Measurements from ENCODE around the gene SBSN. TPM values are rescaled to one million over a fixed set of nuclear protein-coding genes. Genes with fewer than 3 reads are reported as not detected.

The SBSN gene
- total and polyA plus RNA-seq, 9 of the 15 experiments (the other 6 are each of a cell fraction or from before 2014, with no cell fraction given) = 0.05 TPM; not detected in 8

DNA sequence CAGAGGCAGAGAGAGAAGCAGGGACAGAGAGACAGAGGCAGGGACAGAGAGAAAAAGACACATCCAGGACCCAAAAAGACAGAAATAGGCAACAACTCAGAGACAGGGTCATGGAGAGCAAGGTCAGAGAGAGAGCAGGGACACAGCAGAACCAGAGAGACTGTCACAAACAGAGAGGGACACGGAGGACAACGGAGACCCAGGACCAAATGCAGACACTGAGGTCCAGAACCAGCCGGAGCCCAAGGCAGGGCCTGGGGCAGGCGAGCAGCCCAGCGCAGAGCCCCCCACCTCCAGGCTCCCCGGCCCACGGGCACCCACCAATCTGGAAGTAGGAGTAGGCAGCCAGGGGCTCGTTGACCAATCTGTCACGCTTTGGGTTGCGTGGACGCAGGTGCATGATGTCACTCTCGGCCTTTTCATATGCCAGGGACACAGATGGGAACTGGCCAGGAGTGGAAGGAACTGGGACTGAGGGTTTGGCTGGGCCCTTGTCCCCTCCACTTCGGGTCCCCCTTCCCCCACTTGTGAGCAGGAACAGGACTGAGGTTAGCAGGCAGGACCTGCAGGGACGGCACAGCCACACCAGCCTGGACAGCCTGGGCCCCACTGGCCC lies 25.4 kb upstream of the SBSN start:
- Histone ChIP-seq H3K27me3 (ENCODE audit: control insufficient read depth in 2 of 2, insufficient read depth in 2 of 2, low read length in 2 of 2) (peaks cover 0 to 12% of the 10 kb centered on the region in 2 experiments; a peak in 3 of 5 replicates), H3K27ac (ENCODE audit: extremely low read depth, low read depth, low read length) (no peak overlapping the region), H3K9ac (ENCODE audit: insufficient read depth in 1 of 2, low read depth in 2 of 2, low read length in 2 of 2) (0 out of 4 replicates have a peak overlapping the region, but pooled peaks of 1 of the 2 experiments have one; percentile 5), H2AFZ (ENCODE audit: low read depth, low read length) (no peak overlapping the region), H3K4me2 (ENCODE audit: insufficient read depth, low read length) (no peak overlapping the region), H3K4me3 (no peak overlapping the region), H3K79me2 (ENCODE audit: control insufficient read depth, insufficient read depth, low read length) (no peaks in the 10 kb centered on the region), H3K9me3 (replicated peaks; ENCODE audit: control insufficient read depth, insufficient read depth, low read depth, low read length) (no peaks in the 10 kb centered on the region; the same call in 1 of the 2 replicates), H3K9me1 (ENCODE audit: control insufficient read depth, insufficient read depth, low read length) (peaks cover 6% of the 10 kb centered on the region), H4K20me1 (replicated peaks; ENCODE audit: control insufficient read depth, insufficient read depth, low read length) (peaks cover 13% of the 10 kb centered on the region), H3K36me3 (ENCODE audit: control insufficient read depth, insufficient read depth, low read length) (peaks cover 12% of the 10 kb centered on the region; the same call in 2 of the 3 replicates), H3K4me1 (replicated peaks in 1 of 2; ENCODE audit: control insufficient read depth in 2 of 2, insufficient read depth in 2 of 2, low read length in 2 of 2) (peaks cover 4 to 48% of the 10 kb centered on the region in 2 experiments; a peak in 3 of 5 replicates)
- ATAC-seq = no peak
- intact Hi-C loops (cut with micrococcal nuclease) = no loop called here
- CTCF ChIA-PET (ENCODE audit: low intra/inter-chr PET ratio) = no interaction called here
- POLR2A ChIA-PET = interaction anchor here (0.6 to 0.7 kb wide), 2 partner anchors 213 to 224 kb away, joined by 3 read pairs; no protein-coding TSS in a partner anchor
- BruUV-seq (replicated peaks) = no TSS peak
- WGBS (ENCODE audit: insufficient coverage, low coverage, missing lambda C conversion rate) = 24% methylated on average over 14 of the region's 14 CpGs
- in situ Hi-C loops (cut with MboI) = no loop called here
- no peak for DNase-seq (ENCODE audit: extremely low read depth in 1 of 4, low spot score in 3 of 4)
- FAIRE-seq = no peak
- TF ChIP-seq ESRRA (IDR thresholded peaks at IDR 0.05; ENCODE audit: borderline replicate concordance, low read depth) (peak; percentile 62), SRF (CRISPR knock-in tag; IDR thresholded peaks at IDR 0.05) (no peak)

DNA sequence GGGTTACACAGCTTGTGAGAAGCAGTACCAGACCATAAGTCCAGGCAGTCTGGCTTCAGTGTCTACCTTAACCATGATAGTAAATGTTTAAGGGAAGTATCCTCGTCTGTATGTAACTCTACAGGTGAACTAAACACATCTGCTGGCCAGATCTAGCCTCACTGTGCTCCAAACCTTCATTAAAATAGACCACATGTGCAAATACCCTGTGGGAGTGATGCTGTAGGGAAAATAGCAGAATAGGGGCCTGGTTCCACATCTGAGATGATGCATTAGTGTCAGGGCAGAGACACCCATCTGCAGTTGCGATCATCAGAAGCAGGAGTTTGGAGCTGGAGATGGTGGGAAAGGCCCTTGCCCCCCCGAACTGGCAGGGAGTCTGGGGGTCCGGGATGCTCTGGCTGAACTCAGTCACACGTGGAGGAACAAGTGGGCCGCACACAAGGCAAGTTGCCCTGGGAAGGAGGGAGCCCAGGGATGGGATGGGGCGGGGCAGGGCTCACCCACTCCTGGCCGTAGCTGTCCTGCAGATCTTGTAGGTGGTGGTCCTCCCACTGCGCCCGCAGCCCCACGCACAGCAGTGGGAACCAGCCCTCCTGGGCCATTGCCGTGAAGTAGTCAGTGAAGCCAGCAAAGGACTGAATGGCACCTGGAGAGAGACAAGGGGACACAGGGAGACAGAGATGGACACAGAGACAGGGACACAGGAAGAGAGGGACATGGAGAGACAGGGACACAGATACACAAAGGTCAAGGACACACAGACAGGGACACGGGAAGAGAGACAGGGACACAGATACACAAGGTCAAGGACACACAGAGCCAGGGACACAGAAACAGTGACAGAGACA lies 24.6 kb upstream of the SBSN start:
- H3K4me2 ChIP-seq (ENCODE audit: insufficient read depth, low read length) = no peak overlapping the region
- ATAC-seq (no peak), FAIRE-seq (no peak), DNase-seq (ENCODE audit: extremely low read depth in 1 of 4, low spot score in 3 of 4) (no peak)
- peak overlapping the region in 1 of 2 experiments; percentile 61; a peak in 1 of 4 replicates for H3K9ac ChIP-seq (ENCODE audit: insufficient read depth in 1 of 2, low read depth in 2 of 2, low read length in 2 of 2)
- H3K4me3 ChIP-seq = no peak overlapping the region
- in situ Hi-C loops (cut with MboI) = no loop called here
- H4K20me1 ChIP-seq (replicated peaks; ENCODE audit: control insufficient read depth, insufficient read depth, low read length) = peaks cover 9% of the 10 kb centered on the region
- TF ChIP-seq NR2C1 (IDR thresholded peaks at IDR 0.05) (peak; percentile 28; the same call in 1 of the 2 replicates), NR2C1 (tag; IDR thresholded peaks at IDR 0.05) (peak; percentile 39; the same call in 1 of the 2 replicates), ZNF263 (CRISPR knock-in tag; IDR thresholded peaks at IDR 0.05; ENCODE audit: borderline replicate concordance) (peak; percentile 49; the same call in 1 of the 2 replicates), RBM25 (IDR thresholded peaks at IDR 0.05; ENCODE audit: low read depth, low read length, severe bottlenecking) (peak; percentile 55), NEUROD1 (IDR thresholded peaks at IDR 0.05; ENCODE audit: borderline replicate concordance, low read depth, low read length, partially characterized antibody) (no peak)
- H2AFZ ChIP-seq (ENCODE audit: low read depth, low read length) = no peak overlapping the region
- H3K79me2 ChIP-seq (ENCODE audit: control insufficient read depth, insufficient read depth, low read length) = no peaks in the 10 kb centered on the region
- POLR2A ChIA-PET = no interaction called here
- BruUV-seq (replicated peaks) = no TSS peak
- H3K9me1 ChIP-seq (ENCODE audit: control insufficient read depth, insufficient read depth, low read length) = peaks cover 6% of the 10 kb centered on the region
- CTCF ChIA-PET (ENCODE audit: low intra/inter-chr PET ratio) = no interaction called here
- 33% methylated on average over 10 of the region's 13 CpGs for WGBS (ENCODE audit: insufficient coverage, low coverage, missing lambda C conversion rate)
- H3K27me3 ChIP-seq (ENCODE audit: control insufficient read depth in 2 of 2, insufficient read depth in 2 of 2, low read length in 2 of 2) = peaks cover 0 to 11% of the 10 kb centered on the region in 2 experiments; a peak in 3 of 5 replicates
- intact Hi-C loops (cut with micrococcal nuclease) = no loop called here
- H3K36me3 ChIP-seq (ENCODE audit: control insufficient read depth, insufficient read depth, low read length) = peaks cover 18% of the 10 kb centered on the region; the same call in 2 of the 3 replicates
- H3K9me3 ChIP-seq (replicated peaks; ENCODE audit: control insufficient read depth, insufficient read depth, low read depth, low read length) = no peaks in the 10 kb centered on the region; the same call in 1 of the 2 replicates
- H3K4me1 ChIP-seq (replicated peaks in 1 of 2; ENCODE audit: control insufficient read depth in 2 of 2, insufficient read depth in 2 of 2, low read length in 2 of 2) = peaks cover 4 to 40% of the 10 kb centered on the region in 2 experiments; a peak in 3 of 5 replicates
- no peak overlapping the region for H3K27ac ChIP-seq (ENCODE audit: extremely low read depth, low read depth, low read length)

Measured in K562 (cell line).